ENCODE results near the gene GPR153.
A peak's percentile ranks its signal among the peaks of the same experiment; 100 is the strongest.

GPR153 gene

GRCh38 chr1:6248932-6249738 lies 11.8 kb downstream of the GPR153 start:
- no peak; the same call in 1 of the 2 replicates for TF ChIP-seq CTCF (conservative IDR thresholded peaks at IDR 0.05; ENCODE audit: low read depth)
- no peak for DNase-seq (ENCODE audit: low spot score)
- H3K27ac ChIP-seq: no peak overlapping the region
- ChIA-PET CTCF (interaction anchor here (0.5 to 1.0 kb wide), 4 partner anchors 94 to 1446 kb away, joined by 3 read pairs; no protein-coding TSS in a partner anchor), POLR2A (ENCODE audit: low non-redundant PET) (no interaction called here)

GRCh38 chr1:6248161-6248776 lies 12.6 kb downstream of the GPR153 start:
- H3K27ac ChIP-seq: no peak overlapping the region
- ChIA-PET POLR2A (ENCODE audit: low non-redundant PET) (no interaction called here), CTCF (interaction anchor here (0.5 to 3.0 kb wide), 9 partner anchors 9 to 1162 kb away, joined by 3 to 45 read pairs (median 3); no protein-coding TSS in a partner anchor)
- no peak for DNase-seq (ENCODE audit: low spot score)
- TF ChIP-seq CTCF (conservative IDR thresholded peaks at IDR 0.05; ENCODE audit: low read depth): no peak

GRCh38 chr1:6247651-6248050 lies 13.2 kb downstream of the GPR153 start:
- no peak for DNase-seq (ENCODE audit: low spot score)
- ChIA-PET POLR2A (ENCODE audit: low non-redundant PET) (interaction anchor here (0.6 kb wide), 1 partner anchor 120 kb away, joined by 3 read pairs; no protein-coding TSS in a partner anchor), CTCF (interaction anchor here (0.6 to 3.0 kb wide), 20 partner anchors 9 to 305 kb away, joined by 3 to 45 read pairs (median 3); no protein-coding TSS in a partner anchor)
- no peak overlapping the region; the same call in 1 of the 2 replicates for H3K27ac ChIP-seq
- TF ChIP-seq CTCF (conservative IDR thresholded peaks at IDR 0.05; ENCODE audit: low read depth): no peak

DNA sequence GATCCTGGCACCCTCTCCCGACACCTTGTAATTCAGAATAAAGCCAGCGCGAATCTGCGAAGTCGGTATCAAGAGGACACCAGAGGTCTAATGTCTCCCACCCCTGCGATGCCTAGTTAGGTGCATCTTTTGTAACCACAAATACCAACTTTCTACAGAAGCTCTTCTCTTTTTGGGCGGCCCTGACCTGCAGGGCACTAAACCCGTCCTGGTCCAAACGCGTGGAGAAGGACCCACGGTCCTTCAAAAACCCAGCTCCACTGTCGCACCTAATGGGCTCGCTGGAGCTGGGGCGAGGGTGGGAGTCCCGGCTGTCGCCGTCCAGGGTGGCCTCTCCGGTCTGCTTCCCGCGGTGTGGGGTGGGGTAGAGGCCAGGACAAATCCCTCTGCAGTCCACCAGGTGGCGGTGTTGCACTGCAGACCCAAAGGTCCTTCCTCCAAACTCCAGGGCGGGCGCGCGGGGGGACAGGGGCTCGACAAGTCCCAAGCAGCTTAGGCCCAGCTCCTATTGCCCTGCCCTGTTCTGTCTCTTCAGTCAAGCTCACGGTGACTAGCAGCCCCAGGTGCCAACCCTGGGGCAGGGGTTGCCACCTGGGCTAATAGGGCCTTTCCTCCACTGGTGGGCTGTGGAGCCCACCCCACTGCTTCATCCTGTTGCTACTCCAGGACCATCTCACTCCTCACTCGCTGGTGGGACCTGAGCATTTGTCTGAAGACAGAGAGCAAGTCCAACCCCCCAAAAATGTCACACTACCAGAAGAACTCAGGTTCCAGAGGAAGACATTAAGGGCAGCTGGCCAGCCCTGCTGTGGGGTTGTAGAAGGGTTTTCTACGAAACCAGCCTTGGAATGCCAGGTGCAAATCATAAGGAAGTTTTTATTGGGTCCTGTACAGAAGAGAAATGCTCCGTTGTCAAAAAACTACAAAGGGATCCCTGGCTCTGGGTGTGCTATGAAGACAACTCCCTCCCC lies 14.1 kb downstream of the GPR153 start:
- no peak overlapping the region; the same call in 1 of the 2 replicates for H3K27ac ChIP-seq

GRCh38 chr1:6245869-6246496 lies 14.9 kb downstream of the GPR153 start:
- no peak overlapping the region for H3K27ac ChIP-seq
- no peak for DNase-seq (ENCODE audit: low spot score)
- POLR2A ChIA-PET (ENCODE audit: low non-redundant PET): no interaction called here
- no peak for TF ChIP-seq CTCF (conservative IDR thresholded peaks at IDR 0.05; ENCODE audit: low read depth)
- CTCF ChIA-PET: interaction anchor here (0.5 to 3.0 kb wide), 33 partner anchors 11 to 754 kb away, joined by 3 to 45 read pairs (median 4); partner anchors contain the start of genes ACOT7 and GPR153

More for the DNA sequence above, 14.1 kb downstream of the GPR153 start:
- POLR2A ChIA-PET (ENCODE audit: low non-redundant PET): interaction anchor here (0.6 kb wide), 1 partner anchor 119 kb away, joined by 3 read pairs; no protein-coding TSS in a partner anchor
- CTCF ChIA-PET: interaction anchor here (0.5 to 3.0 kb wide), 52 partner anchors 8 to 480 kb away, joined by 3 to 45 read pairs (median 3); partner anchors contain the start of genes ACOT7 and GPR153
- peak; percentile 84 for DNase-seq (ENCODE audit: low spot score)
- TF ChIP-seq CTCF (conservative IDR thresholded peaks at IDR 0.05; ENCODE audit: low read depth): peak; percentile 92
